NT2/D1 (cell line): Measurements from ENCODE around the gene ARFGAP2.

Experiments used
- DNase-seq: peaks from one replicate; pipeline ENCODE4 v3.0.0-alpha.2; 2011; ENCODE audit warnings: low read depth, low spot score
- H3K27me3 ChIP-seq: 2 replicates; pipeline ENCODE4 v1.6.0; 2011; ENCODE audit warnings: mild to moderate bottlenecking; ENCODE audit not compliant: insufficient read length, insufficient read depth
- H3K36me3 ChIP-seq: 2 replicates; pipeline ENCODE4 v1.6.1; 2011; ENCODE audit warnings: mild to moderate bottlenecking, low read length, mixed read lengths; ENCODE audit not compliant: insufficient read depth, insufficient read length
- H3K4me1 ChIP-seq: 2 replicates; pipeline ENCODE4 v1.5.1; 2011; ENCODE audit not compliant: insufficient read depth, insufficient read length
- H3K4me3 ChIP-seq: 2 replicates; pipeline ENCODE4 v1.5.1; 2011; ENCODE audit warnings: low read depth; ENCODE audit not compliant: insufficient read length
- H3K9ac ChIP-seq: 2 replicates; pipeline ENCODE4 v1.6.0; 2011; ENCODE audit warnings: low read depth; ENCODE audit not compliant: insufficient read length
- H3K9me3 ChIP-seq: 2 replicates; pipeline ENCODE4 v1.5.1; 2011; ENCODE audit warnings: mild to moderate bottlenecking, low read length; ENCODE audit not compliant: insufficient read depth
- SUZ12 ChIP-seq: IDR thresholded peaks from 2 replicates; pipeline ENCODE4 v1.6.1; 2011; ENCODE audit not compliant: insufficient read length, insufficient read depth; ENCODE audit errors: extremely low read depth
- YY1 ChIP-seq: IDR thresholded peaks from 2 replicates; pipeline ENCODE4 v1.6.1; 2011; ENCODE audit not compliant: insufficient read length, insufficient read depth
- ZNF274 ChIP-seq: IDR thresholded peaks from 2 replicates; pipeline ENCODE4 v1.6.1; 2011; ENCODE audit warnings: mild to moderate bottlenecking, low read depth, low read length

The ARFGAP2 gene

DNA sequence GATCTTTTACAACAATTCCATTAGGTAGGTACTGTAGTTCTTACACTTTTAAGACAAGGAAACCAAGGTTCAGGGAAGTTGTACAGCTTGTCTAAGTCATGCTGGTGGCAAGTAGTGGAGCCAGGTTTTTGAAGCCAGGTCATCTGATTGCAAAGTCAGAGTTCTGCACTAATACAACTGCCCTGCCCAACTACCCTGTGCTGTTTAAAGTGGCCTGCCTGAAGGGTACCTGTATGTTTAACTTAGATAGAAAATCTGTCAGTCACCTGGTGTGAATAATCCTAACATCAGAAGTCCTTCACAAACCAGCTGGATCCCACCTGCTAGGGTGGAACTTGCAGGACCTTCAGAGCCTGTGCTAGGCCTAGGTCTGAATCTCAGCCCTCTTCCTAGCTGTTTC lies 44.2 kb downstream of the ARFGAP2 start:
- Histone ChIP-seq H3K36me3 (no peaks in the 10 kb centered on the region), H3K9me3 (no peaks in the 10 kb centered on the region), H3K4me3 (no peak overlapping the region), H3K27me3 (no peaks in the 10 kb centered on the region), H3K9ac (no peak overlapping the region), H3K4me1 (peaks cover 2% of the 10 kb centered on the region)
- no peak for DNase-seq
- TF ChIP-seq YY1, result no peak
- TF ChIP-seq SUZ12, result no peak

GRCh38 chr11:47131136-47131535 lies 45.5 kb downstream of the ARFGAP2 start:
- H3K9ac ChIP-seq, result no peak overlapping the region
- peaks cover 2% of the 10 kb centered on the region for H3K4me1 ChIP-seq
- H3K9me3 ChIP-seq, result no peaks in the 10 kb centered on the region
- DNase-seq, result no peak
- no peak overlapping the region for H3K4me3 ChIP-seq
- TF ChIP-seq YY1, result no peak
- no peak for TF ChIP-seq ZNF274
- no peak for TF ChIP-seq SUZ12
- no peaks in the 10 kb centered on the region for H3K36me3 ChIP-seq
- no peaks in the 10 kb centered on the region for H3K27me3 ChIP-seq

- Histone ChIP-seq H3K27me3 (no peaks in the 10 kb centered on the region), H3K36me3 (no peaks in the 10 kb centered on the region), H3K9me3 (no peaks in the 10 kb centered on the region), H3K4me1 (peaks cover 2% of the 10 kb centered on the region), H3K9ac (no peak overlapping the region), H3K4me3 (no peak overlapping the region)
- DNase-seq, result peak; percentile 48
- no peak for TF ChIP-seq YY1
- TF ChIP-seq ZNF274, result no peak
- TF ChIP-seq SUZ12, result no peak
Measured at GRCh38 chr11:47130543-47130942, 46.1 kb downstream of the ARFGAP2 start.

DNA sequence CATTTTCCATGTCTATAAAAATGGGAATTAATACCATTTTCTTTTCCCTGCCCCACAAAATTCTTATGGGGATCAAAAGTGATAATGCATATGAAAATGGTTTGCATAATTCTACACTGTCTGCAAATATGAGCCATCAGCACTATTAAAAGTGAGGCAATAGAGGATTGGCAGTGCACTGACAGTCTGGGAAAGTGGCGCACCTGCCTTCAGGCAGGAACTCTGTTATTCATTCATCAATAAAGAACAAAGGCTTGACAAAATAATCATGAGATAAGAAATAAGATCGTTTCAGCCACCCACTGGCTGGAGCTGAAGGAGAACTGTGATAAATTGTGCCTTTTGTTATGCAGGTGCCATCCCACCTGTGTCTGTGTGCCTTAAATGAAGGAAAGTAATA lies 49.5 kb downstream of the ARFGAP2 start:
- TF ChIP-seq YY1, result no peak
- TF ChIP-seq SUZ12, result no peak
- no peak for TF ChIP-seq ZNF274
- Histone ChIP-seq H3K9ac (no peak overlapping the region), H3K9me3 (no peaks in the 10 kb centered on the region), H3K27me3 (no peaks in the 10 kb centered on the region), H3K4me3 (no peak overlapping the region), H3K4me1 (peaks cover 2% of the 10 kb centered on the region), H3K36me3 (no peaks in the 10 kb centered on the region)
- DNase-seq, result no peak

GRCh38 chr11:47125083-47125482 lies 51.6 kb downstream of the ARFGAP2 start:
- Histone ChIP-seq H3K9me3 (no peaks in the 10 kb centered on the region), H3K9ac (no peak overlapping the region), H3K4me1 (no peaks in the 10 kb centered on the region), H3K4me3 (no peak overlapping the region), H3K27me3 (no peaks in the 10 kb centered on the region), H3K36me3 (no peaks in the 10 kb centered on the region)
- no peak for TF ChIP-seq ZNF274
- no peak for TF ChIP-seq SUZ12
- TF ChIP-seq YY1, result no peak
- DNase-seq, result no peak

GRCh38 chr11:47124675-47125074 lies 52.0 kb downstream of the ARFGAP2 start:
- no peaks in the 10 kb centered on the region for H3K27me3 ChIP-seq
- no peak for TF ChIP-seq YY1
- TF ChIP-seq SUZ12, result no peak
- no peak for TF ChIP-seq ZNF274
- no peaks in the 10 kb centered on the region for H3K4me1 ChIP-seq
- no peak for DNase-seq
- H3K36me3 ChIP-seq, result no peaks in the 10 kb centered on the region
- no peaks in the 10 kb centered on the region for H3K9me3 ChIP-seq
- no peak overlapping the region for H3K9ac ChIP-seq
- no peak overlapping the region for H3K4me3 ChIP-seq

DNA sequence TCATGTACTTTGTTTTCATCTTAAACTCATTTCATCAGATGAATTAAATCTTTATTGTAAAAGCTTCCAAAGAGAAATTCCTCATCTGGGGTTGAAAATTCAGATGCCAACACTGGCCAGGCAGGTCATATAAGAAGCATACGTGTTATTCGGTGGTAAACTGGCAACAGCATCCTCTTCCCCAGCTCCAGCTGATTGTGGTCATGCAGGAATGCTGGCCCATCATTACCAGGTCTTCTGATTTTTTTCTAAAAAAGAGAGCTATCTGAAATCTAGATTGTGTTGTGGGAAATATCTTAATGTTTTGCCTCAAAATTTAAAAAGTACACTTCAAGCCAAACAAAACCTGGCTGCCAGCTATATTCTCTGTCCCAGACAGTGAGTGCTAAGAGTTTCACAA lies 53.6 kb downstream of the ARFGAP2 start:
- Histone ChIP-seq H3K36me3 (no peaks in the 10 kb centered on the region), H3K27me3 (no peaks in the 10 kb centered on the region), H3K4me3 (no peak overlapping the region), H3K4me1 (no peaks in the 10 kb centered on the region), H3K9me3 (no peaks in the 10 kb centered on the region), H3K9ac (no peak overlapping the region)
- no peak for DNase-seq
- TF ChIP-seq SUZ12 (no peak), ZNF274 (no peak), YY1 (no peak)

GRCh38 chr11:47121731-47122130 lies 54.9 kb downstream of the ARFGAP2 start:
- Histone ChIP-seq H3K9me3 (no peaks in the 10 kb centered on the region), H3K4me1 (no peaks in the 10 kb centered on the region), H3K36me3 (no peaks in the 10 kb centered on the region), H3K4me3 (no peak overlapping the region), H3K27me3 (no peaks in the 10 kb centered on the region), H3K9ac (no peak overlapping the region)
- no peak for DNase-seq
- TF ChIP-seq SUZ12 (no peak), ZNF274 (no peak), YY1 (no peak)
